ENCODE measurements around the gene PAK5.

GRCh38 chr20:9543214-9543613, 295.7 kb downstream of the PAK5 start:
- TF ChIP-seq CTCF (conservative IDR thresholded peaks at IDR 0.05 in 1 of 2, IDR thresholded peaks at IDR 0.05 in 1 of 2; ENCODE audit: low read depth in 1 of 2, low read length in 2 of 2) (no peak), EZH2 (IDR thresholded peaks at IDR 0.05; ENCODE audit: low read length, missing control alignments) (no peak)
